Esophagus (tissue), 2 donors: ENCODE results near the gene FKBP9. TPM values are rescaled to one million over a fixed set of nuclear protein-coding genes. Genes with fewer than 3 reads are reported as not detected.

Experiments
- H3K27ac ChIP-seq, 2 donors: one replicate each; pipeline ENCODE4 v1.5.1; 2013; ENCODE audit warnings: low read depth in 2 of 2, mild to moderate bottlenecking in 2 of 2, inconsistent platforms in 1 of 2, low read length in 1 of 2, moderate library complexity in 1 of 2
- H3K27me3 ChIP-seq, 2 donors: one replicate each; pipeline ENCODE4 v1.6.1; 2013; ENCODE audit warnings: low read length in 2 of 2, control low read depth in 1 of 2, mild to moderate bottlenecking in 1 of 2; ENCODE audit not compliant: insufficient read depth in 2 of 2, control insufficient read depth in 1 of 2
- H3K36me3 ChIP-seq, 2 donors: one replicate each; pipeline ENCODE4 v1.6.1; 2013; ENCODE audit warnings: low read length in 1 of 2; ENCODE audit not compliant: control insufficient read depth in 2 of 2, insufficient read depth in 2 of 2
- H3K4me1 ChIP-seq, 2 donors: one replicate each; pipeline ENCODE4 v1.6.1; 2013; ENCODE audit warnings: low read length in 1 of 2; ENCODE audit not compliant: control insufficient read depth in 2 of 2, insufficient read depth in 2 of 2
- H3K4me3 ChIP-seq, 2 donors: one replicate each; pipeline ENCODE4 v1.5.1; 2013; ENCODE audit warnings: low read length in 2 of 2, mild to moderate bottlenecking in 2 of 2, low read depth in 1 of 2, moderate library complexity in 1 of 2
- H3K9me3 ChIP-seq, 2 donors: one replicate each; pipeline ENCODE4 v1.6.1; 2013; ENCODE audit warnings: mild to moderate bottlenecking in 2 of 2, low read depth in 1 of 2, low read length in 1 of 2, moderate library complexity in 1 of 2; ENCODE audit not compliant: control insufficient read depth in 2 of 2, insufficient read depth in 1 of 2
- WGBS, 2 donors: extraction: QIAGEN DNeasy Blood & Tissue Kit; methylation state at CpG; one replicate each; pipeline ENCODE4 v1.1.7; 2013; 5-methylcytosine and 5-hydroxymethylcytosine counted together
- polyA plus RNA-seq, 2 donors: library from polyadenylated mRNA; stranded (reverse); fragments of 200-250 nt; gene quantifications; one replicate each; pipeline ENCODE4 v1.2.3, GENCODE V29; 2013
- donor health status: healthy with polysubstance abuse.
- donor health status: Bipolar disorder and iron deficiency.

The FKBP9 gene
- polyA plus RNA-seq, 2 donors, result 15.8 to 22.6 TPM

DNA sequence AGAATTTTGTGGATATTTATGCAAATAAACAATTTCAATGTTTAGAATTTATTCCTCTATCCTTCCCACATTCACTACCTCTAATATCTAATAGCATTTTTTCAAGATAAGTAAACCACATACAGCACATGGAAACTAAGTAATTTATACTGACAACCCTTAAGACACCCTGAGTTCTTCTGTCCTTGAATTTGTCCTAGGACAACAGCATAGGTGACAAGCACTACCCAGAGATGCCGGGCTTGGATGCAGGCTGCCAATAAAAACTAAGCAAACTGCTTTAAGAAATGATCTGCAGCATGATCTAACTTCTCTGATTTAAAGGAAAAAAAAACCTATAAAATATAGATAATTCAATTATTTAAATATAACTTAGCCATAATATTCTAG lies 82.7 kb downstream of the FKBP9 start:
- Histone ChIP-seq H3K27me3 (no peaks in the 10 kb centered on the region), H3K4me3 (peak overlapping the region in 1 of 2 donors; percentile 33), H3K27ac (peak overlapping the region in 1 of 2 donors; percentile 22), H3K36me3 (no peaks in the 10 kb centered on the region), H3K4me1 (no peaks in the 10 kb centered on the region), H3K9me3 (no peaks in the 10 kb centered on the region)
- WGBS, 2 donors, result 15 to 27% methylated on average over 1 of the region's 1 CpG

GRCh38 chr7:33040803-33041516 lies 83.7 kb downstream of the FKBP9 start:
- WGBS, 2 donors, result 23 to 30% methylated on average over 9 of the region's 9 CpGs
- H3K4me1 ChIP-seq, result no peaks in the 10 kb centered on the region
- peak overlapping the region in 1 of 2 donors; percentile 21 for H3K4me3 ChIP-seq

GRCh38 chr7:33041631-33042428 lies 84.6 kb downstream of the FKBP9 start:
- 87 to 88% methylated on average over 8 of the region's 8 CpGs for WGBS, 2 donors
- Histone ChIP-seq H3K27me3 (no peaks in the 10 kb centered on the region), H3K36me3 (no peaks in the 10 kb centered on the region), H3K4me3 (no peak overlapping the region), H3K4me1 (no peaks in the 10 kb centered on the region), H3K9me3 (no peaks in the 10 kb centered on the region), H3K27ac (no peak overlapping the region)

More at GRCh38 chr7:33040803-33041516, 83.7 kb downstream of the FKBP9 start:
- Histone ChIP-seq H3K36me3 (no peaks in the 10 kb centered on the region), H3K27me3 (no peaks in the 10 kb centered on the region), H3K9me3 (no peaks in the 10 kb centered on the region), H3K27ac (peak overlapping the region in 1 of 2 donors; percentile 34)

DNA sequence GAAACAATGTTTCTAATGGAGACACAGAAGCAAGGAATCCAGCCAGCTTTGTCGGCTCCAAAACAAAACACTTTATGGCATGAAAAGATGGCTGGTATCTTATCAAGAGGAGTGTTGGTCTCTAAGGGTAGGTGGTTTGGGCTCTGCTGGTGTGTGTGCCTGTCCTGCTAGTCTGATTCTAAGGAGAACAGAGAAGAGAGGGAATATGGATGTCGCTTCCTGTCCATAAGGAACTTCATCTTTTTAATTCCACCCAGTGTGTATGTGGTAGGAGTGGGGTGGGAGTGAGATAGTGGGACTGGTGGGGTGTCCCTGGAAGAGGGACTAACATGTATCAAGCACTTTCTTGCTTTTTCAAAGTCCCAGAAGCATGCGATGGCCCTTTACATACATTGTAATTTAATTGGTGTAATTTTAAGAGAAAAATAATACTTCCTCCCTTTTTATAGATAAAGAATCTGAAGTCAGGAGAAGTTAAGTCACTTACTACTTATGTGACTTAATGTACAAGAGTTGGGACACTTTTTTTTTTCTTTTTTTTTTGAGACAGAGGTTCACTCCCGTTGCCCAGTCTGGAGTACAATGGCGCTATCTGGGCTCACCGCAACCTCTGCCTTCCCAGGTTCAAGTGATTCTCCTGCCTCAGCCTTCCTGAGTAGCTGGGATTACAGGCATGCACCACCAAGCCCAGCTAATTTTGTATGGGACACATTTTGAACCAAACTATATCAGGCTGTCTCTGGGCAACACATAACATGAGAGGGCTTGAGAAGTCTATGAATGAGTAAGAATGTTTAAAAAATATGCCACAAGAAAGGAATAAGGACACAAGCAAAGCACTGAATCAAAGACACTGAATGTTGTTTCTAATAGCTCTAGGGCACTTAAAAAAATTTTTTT lies 86.5 kb downstream of the FKBP9 start:
- Histone ChIP-seq H3K27ac (no peak overlapping the region), H3K36me3 (no peaks in the 10 kb centered on the region)

GRCh38 chr7:33044401-33044718 lies 87.1 kb downstream of the FKBP9 start:
- Histone ChIP-seq H3K36me3 (no peaks in the 10 kb centered on the region), H3K27me3 (no peaks in the 10 kb centered on the region), H3K4me3 (no peak overlapping the region), H3K4me1 (no peaks in the 10 kb centered on the region), H3K27ac (no peak overlapping the region), H3K9me3 (no peaks in the 10 kb centered on the region)
- 33 to 41% methylated on average over 3 of the region's 3 CpGs for WGBS, 2 donors

More for the DNA sequence above, 86.5 kb downstream of the FKBP9 start:
- Histone ChIP-seq H3K4me3 (no peak overlapping the region), H3K27me3 (no peaks in the 10 kb centered on the region), H3K4me1 (no peaks in the 10 kb centered on the region), H3K9me3 (no peaks in the 10 kb centered on the region)
- 62 to 70% methylated on average over 6 of the region's 6 CpGs for WGBS, 2 donors

GRCh38 chr7:33044986-33045385 lies 87.7 kb downstream of the FKBP9 start:
- no peak overlapping the region for H3K4me3 ChIP-seq
- no peaks in the 10 kb centered on the region for H3K27me3 ChIP-seq
- 17 to 23% methylated on average over 2 of the region's 2 CpGs for whole genome bisulfite sequencing, 2 donors
- no peaks in the 10 kb centered on the region for H3K4me1 ChIP-seq
- H3K9me3 ChIP-seq, result no peaks in the 10 kb centered on the region
- no peaks in the 10 kb centered on the region for H3K36me3 ChIP-seq
- H3K27ac ChIP-seq, result no peak overlapping the region

DNA sequence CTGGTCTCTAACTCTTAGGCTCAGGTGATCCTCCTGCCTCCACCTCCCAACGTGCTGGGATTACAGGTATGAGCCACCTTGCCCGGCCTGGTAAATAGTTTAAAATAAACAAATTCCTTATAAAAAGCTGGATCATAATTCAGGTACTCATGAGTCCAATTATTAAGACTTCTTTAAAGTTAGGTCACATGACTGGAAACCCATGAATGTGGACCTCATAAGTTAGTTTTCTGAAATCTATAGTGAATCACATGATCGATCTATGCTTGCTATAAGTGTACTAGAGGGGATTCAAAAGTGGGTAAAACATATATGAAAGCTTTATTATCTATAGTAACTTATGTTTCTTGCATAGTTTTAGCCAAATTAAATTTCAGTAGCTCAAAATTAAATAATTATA lies 91.0 kb downstream of the FKBP9 start:
- Histone ChIP-seq H3K4me1 (no peaks in the 10 kb centered on the region), H3K4me3 (no peak overlapping the region), H3K9me3 (no peaks in the 10 kb centered on the region), H3K36me3 (no peaks in the 10 kb centered on the region), H3K27me3 (no peaks in the 10 kb centered on the region), H3K27ac (no peak overlapping the region)
- 87 to 93% methylated on average over 3 of the region's 3 CpGs for WGBS, 2 donors

- no peaks in the 10 kb centered on the region for H3K4me1 ChIP-seq
- no peak overlapping the region for H3K27ac ChIP-seq
Measured at GRCh38 chr7:33048704-33049103, 91.5 kb downstream of the FKBP9 start.

DNA sequence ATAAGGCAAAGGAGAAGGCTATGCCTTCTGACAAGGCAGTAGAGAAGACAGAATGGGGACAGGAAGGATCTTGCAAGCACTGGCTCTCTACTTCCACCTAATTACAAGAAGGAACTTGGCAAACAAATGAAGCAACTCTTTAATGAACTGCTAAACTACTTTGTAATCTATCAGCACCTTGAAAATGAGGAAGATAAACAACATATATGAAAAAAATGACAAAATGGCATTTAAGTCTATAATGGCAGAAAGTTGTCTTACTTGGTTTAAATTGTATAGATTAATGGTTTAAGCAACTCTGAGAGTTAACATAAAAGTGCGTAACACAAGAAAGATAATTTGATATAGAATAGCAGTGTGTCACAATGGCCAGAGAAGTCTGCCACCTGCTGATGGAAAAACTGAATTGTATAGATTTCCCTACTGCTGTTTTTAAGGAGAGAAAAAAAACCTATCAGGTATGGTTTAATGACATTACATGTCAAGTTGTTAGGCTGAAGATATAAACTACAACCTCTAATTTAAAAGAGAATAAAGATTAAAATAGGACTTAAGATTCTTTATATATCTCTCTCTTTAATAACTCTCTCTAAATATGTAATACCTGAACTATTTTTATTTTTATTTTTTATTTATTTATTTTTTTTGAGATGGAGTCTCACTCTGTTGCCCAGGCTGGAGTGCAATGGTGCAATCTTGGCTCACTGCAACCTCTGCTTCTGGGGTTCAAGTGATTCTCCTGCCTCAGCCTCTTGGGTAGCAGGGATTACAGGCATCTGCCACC lies 93.5 kb downstream of the FKBP9 start:
- peak overlapping the region in 1 of 2 donors; percentile 19 for H3K4me3 ChIP-seq
- no peaks in the 10 kb centered on the region for H3K4me1 ChIP-seq
- no peaks in the 10 kb centered on the region for H3K9me3 ChIP-seq
- 0 to 1% methylated on average over 1 of the region's 1 CpG for WGBS, 2 donors
- H3K27ac ChIP-seq, result peak overlapping the region; percentile 59 to 60
- H3K27me3 ChIP-seq, result no peaks in the 10 kb centered on the region
- no peaks in the 10 kb centered on the region for H3K36me3 ChIP-seq

More at GRCh38 chr7:33048704-33049103, 91.5 kb downstream of the FKBP9 start:
- Histone ChIP-seq H3K36me3 (no peaks in the 10 kb centered on the region), H3K9me3 (no peaks in the 10 kb centered on the region), H3K4me3 (no peak overlapping the region), H3K27me3 (no peaks in the 10 kb centered on the region)
- WGBS, 2 donors, result 94 to 95% methylated on average over 1 of the region's 1 CpG
